ENCODE measurements around the gene PGPEP1.
"Not testable (repeated sequence)": the region's sequence is repeated elsewhere in the genome, so short reads cannot be mapped to it uniquely, and the experiment has no call there.

Gene PGPEP1

GRCh38 chr19:18340990-18341868 lies 831 bp downstream of the PGPEP1 start:
- TF ChIP-seq CTCF (IDR thresholded peaks at IDR 0.05; ENCODE audit: insufficient read depth, low read depth, low read length, missing control alignments), result no peak
- H3K4me3 ChIP-seq (ENCODE audit: low read length), result peak overlapping the region; percentile 41
- DNase-seq (ENCODE audit: low read depth), result no peak

GRCh38 chr19:18342090-18342632 lies 1.8 kb downstream of the PGPEP1 start:
- no peak overlapping the region for H3K4me3 ChIP-seq (ENCODE audit: low read length)
- no peak for DNase-seq (ENCODE audit: low read depth)
- TF ChIP-seq CTCF (IDR thresholded peaks at IDR 0.05; ENCODE audit: insufficient read depth, low read depth, low read length, missing control alignments), result no peak

- no peak for DNase-seq (ENCODE audit: low read depth)
- H3K4me3 ChIP-seq (ENCODE audit: low read length), result no peak overlapping the region
- no peak for TF ChIP-seq CTCF (IDR thresholded peaks at IDR 0.05; ENCODE audit: insufficient read depth, low read depth, low read length, missing control alignments)
These were observed 4.2 kb downstream of the PGPEP1 start for GRCh38 chr19:18344582-18344950.

- no peak for TF ChIP-seq CTCF (IDR thresholded peaks at IDR 0.05; ENCODE audit: insufficient read depth, low read depth, low read length, missing control alignments)
- H3K4me3 ChIP-seq (ENCODE audit: low read length), result no peak overlapping the region
- DNase-seq (ENCODE audit: low read depth), result no peak
These were observed 4.9 kb downstream of the PGPEP1 start for GRCh38 chr19:18345296-18345695.

- no peak overlapping the region for H3K4me3 ChIP-seq (ENCODE audit: low read length)
- peak; percentile 60 for DNase-seq (ENCODE audit: low read depth)
- TF ChIP-seq CTCF (IDR thresholded peaks at IDR 0.05; ENCODE audit: insufficient read depth, low read depth, low read length, missing control alignments), result no peak
These were observed 5.7 kb downstream of the PGPEP1 start for GRCh38 chr19:18346091-18346490.

- no peak overlapping the region for H3K4me3 ChIP-seq (ENCODE audit: low read length)
- DNase-seq (ENCODE audit: low read depth), result no peak
- no peak for TF ChIP-seq CTCF (IDR thresholded peaks at IDR 0.05; ENCODE audit: insufficient read depth, low read depth, low read length, missing control alignments)
These were observed 7.8 kb downstream of the PGPEP1 start for GRCh38 chr19:18348171-18348570.

GRCh38 chr19:18348818-18349339 lies 8.5 kb downstream of the PGPEP1 start:
- not testable (repeated sequence) for DNase-seq (ENCODE audit: low read depth); H3K4me3 ChIP-seq (ENCODE audit: low read length)
